HepG2 (cell line): ENCODE results near the gene HCFC1R1. TPM values are rescaled to one million over a fixed set of nuclear protein-coding genes. Genes with fewer than 3 reads are reported as not detected.

Experiments
- ARNT ChIP-seq: fragments of 450-650 bp; IDR thresholded peaks from 2 replicates; pipeline ENCODE4 v1.6.1; 2017
- EHMT2 ChIP-seq: fragments of 200-600 bp; sonication (generic); IDR thresholded peaks from 2 replicates; pipeline ENCODE4 v1.7.0; 2017; ENCODE audit warnings: antibody characterized with exemption, low read depth, low read length, borderline replicate concordance
- ETV5 ChIP-seq: IDR thresholded peaks from 2 replicates; pipeline ENCODE4 v1.6.1; 2018; ENCODE audit warnings: missing biosample characterization, missing genetic modification reagents, inconsistent platforms, borderline replicate concordance
- FOXO1 ChIP-seq: sonication (generic); formaldehyde crosslinking; IDR thresholded peaks from 2 replicates; pipeline ENCODE4 v1.4.0; 2020; ENCODE audit warnings: missing genetic modification reagents
- HDAC2 ChIP-seq: sonication (generic); formaldehyde crosslinking; IDR thresholded peaks from 2 replicates; pipeline ENCODE4 v1.4.0; 2020; ENCODE audit warnings: missing genetic modification reagents
- MTF2 ChIP-seq: sonication (generic); formaldehyde crosslinking; IDR thresholded peaks from 2 replicates; pipeline ENCODE4 v1.5.0; 2020; ENCODE audit warnings: missing genetic modification reagents, borderline replicate concordance
- ZFP36L2 ChIP-seq: sonication (generic); formaldehyde crosslinking; IDR thresholded peaks from 2 replicates; pipeline ENCODE4 v1.4.0; 2020; ENCODE audit warnings: missing genetic modification reagents
- ZMYM2 ChIP-seq: sonication (generic); formaldehyde crosslinking; IDR thresholded peaks from 2 replicates; pipeline ENCODE4 v1.8.0; 2022; ENCODE audit warnings: mild to moderate bottlenecking, missing genetic modification reagents
- ZNF607 ChIP-seq: sonication (generic); formaldehyde crosslinking; IDR thresholded peaks from 2 replicates; pipeline ENCODE4 v1.5.1; 2020; ENCODE audit warnings: missing genetic modification reagents, mild to moderate bottlenecking, borderline replicate concordance
- polyA plus RNA-seq, 8 experiments: library from polyadenylated mRNA; depleted of rRNA in 3 of 8; stranded (reverse) in 7 of 8; unstranded in 1 of 8; fragments of >200 nt; fragmentation: Illumina TruSeq in 4 of 8; extraction: Trizol in 4 of 8; gene quantifications; 2 replicates each; pipeline versions ENCODE4 v1.2.1 to v1.2.3, GENCODE V29; 2011 to 2016; ENCODE audit warnings: low read depth in 4 of 8, missing spikeins in 1 of 8, mixed read lengths in 1 of 8; ENCODE audit not compliant: insufficient read depth in 1 of 8
- total RNA-seq, 5 experiments: library from RNA; depleted of rRNA; stranded (reverse); fragments of >200 nt; fragmentation: Illumina TruSeq; extraction: Trizol; gene quantifications; 2 replicates each; pipeline ENCODE4 v1.2.3, GENCODE V29; 2016; ENCODE audit warnings: low read depth in 1 of 5
- TF ChIP-seq, protein P1 (sequence below): sonication (generic); formaldehyde crosslinking; IDR thresholded peaks from 2 replicates; pipeline ENCODE4 v1.5.0; 2020; ENCODE audit warnings: missing genetic modification reagents
- TF ChIP-seq, protein P2 (sequence below): sonication (generic); formaldehyde crosslinking; IDR thresholded peaks from 2 replicates; pipeline ENCODE4 v1.4.0; 2020; ENCODE audit warnings: mild to moderate bottlenecking, missing genetic modification reagents, borderline replicate concordance
- TF ChIP-seq, protein P3 (sequence below): sonication (generic); formaldehyde crosslinking; IDR thresholded peaks from 2 replicates; pipeline ENCODE4 v1.4.0; 2020; ENCODE audit warnings: missing genetic modification reagents
- TF ChIP-seq, protein P4 (sequence below): sonication (generic); formaldehyde crosslinking; IDR thresholded peaks from 2 replicates; pipeline ENCODE4 v1.5.0; 2020; ENCODE audit warnings: mild to moderate bottlenecking, missing genetic modification reagents, borderline replicate concordance
- TF ChIP-seq, protein P5 (sequence below): sonication (generic); formaldehyde crosslinking; IDR thresholded peaks from 2 replicates; pipeline ENCODE4 v1.8.0; 2022; ENCODE audit warnings: missing genetic modification reagents, mild to moderate bottlenecking, borderline replicate concordance

Gene HCFC1R1
- total and polyA plus RNA-seq, 2 of the 13 experiments (the other 11 are each of a cell fraction or from before 2014, with no cell fraction given) = 13.8 to 16.1 TPM

DNA sequence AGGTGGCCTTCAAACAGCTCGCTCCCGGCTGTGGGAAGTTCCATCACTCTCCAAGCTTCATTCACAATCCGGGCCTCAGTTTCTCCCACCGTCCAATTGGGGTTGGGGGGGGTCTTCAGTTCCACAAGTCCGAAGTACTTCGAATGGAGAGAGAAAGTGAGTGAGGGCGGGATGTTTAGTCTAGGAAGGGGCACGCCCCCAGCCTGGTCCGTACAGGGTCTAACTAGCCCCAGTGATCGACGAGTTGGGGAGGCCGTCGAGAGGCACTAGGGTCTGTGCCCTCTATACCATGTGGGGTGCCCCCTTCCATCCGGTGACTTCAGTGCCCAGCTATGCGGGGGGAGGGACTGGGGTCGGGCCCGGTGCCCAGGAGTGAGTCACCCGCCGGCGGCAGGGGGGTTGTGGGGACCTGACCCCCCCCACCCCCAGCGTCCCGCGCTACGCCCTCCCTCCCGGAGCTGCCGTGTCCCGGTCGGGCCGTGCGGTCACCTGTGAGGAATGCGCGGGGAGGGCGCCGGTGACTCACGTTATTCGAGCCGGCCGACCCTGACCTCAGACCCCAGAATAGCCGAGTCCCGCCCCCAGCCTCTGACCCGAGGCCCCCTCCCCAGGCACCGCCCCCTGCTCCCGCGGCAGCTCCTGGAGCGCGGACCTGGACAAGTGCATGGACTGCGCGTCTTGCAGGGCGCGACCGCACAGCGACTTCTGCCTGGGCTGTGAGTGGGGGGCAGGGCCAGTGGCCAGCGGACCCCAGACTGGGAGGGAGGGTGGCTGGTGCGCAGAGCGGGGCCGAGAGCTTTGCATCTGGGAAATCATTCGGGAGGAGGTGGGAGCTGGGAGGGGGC lies 2.9 kb downstream of the HCFC1R1 start (continued):
- TF ChIP-seq, protein P1, sequence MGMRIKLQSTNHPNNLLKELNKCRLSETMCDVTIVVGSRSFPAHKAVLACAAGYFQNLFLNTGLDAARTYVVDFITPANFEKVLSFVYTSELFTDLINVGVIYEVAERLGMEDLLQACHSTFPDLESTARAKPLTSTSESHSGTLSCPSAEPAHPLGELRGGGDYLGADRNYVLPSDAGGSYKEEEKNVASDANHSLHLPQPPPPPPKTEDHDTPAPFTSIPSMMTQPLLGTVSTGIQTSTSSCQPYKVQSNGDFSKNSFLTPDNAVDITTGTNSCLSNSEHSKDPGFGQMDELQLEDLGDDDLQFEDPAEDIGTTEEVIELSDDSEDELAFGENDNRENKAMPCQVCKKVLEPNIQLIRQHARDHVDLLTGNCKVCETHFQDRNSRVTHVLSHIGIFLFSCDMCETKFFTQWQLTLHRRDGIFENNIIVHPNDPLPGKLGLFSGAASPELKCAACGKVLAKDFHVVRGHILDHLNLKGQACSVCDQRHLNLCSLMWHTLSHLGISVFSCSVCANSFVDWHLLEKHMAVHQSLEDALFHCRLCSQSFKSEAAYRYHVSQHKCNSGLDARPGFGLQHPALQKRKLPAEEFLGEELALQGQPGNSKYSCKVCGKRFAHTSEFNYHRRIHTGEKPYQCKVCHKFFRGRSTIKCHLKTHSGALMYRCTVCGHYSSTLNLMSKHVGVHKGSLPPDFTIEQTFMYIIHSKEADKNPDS (CRISPR knock-in tag) = no peak
- TF ChIP-seq, protein P2, sequence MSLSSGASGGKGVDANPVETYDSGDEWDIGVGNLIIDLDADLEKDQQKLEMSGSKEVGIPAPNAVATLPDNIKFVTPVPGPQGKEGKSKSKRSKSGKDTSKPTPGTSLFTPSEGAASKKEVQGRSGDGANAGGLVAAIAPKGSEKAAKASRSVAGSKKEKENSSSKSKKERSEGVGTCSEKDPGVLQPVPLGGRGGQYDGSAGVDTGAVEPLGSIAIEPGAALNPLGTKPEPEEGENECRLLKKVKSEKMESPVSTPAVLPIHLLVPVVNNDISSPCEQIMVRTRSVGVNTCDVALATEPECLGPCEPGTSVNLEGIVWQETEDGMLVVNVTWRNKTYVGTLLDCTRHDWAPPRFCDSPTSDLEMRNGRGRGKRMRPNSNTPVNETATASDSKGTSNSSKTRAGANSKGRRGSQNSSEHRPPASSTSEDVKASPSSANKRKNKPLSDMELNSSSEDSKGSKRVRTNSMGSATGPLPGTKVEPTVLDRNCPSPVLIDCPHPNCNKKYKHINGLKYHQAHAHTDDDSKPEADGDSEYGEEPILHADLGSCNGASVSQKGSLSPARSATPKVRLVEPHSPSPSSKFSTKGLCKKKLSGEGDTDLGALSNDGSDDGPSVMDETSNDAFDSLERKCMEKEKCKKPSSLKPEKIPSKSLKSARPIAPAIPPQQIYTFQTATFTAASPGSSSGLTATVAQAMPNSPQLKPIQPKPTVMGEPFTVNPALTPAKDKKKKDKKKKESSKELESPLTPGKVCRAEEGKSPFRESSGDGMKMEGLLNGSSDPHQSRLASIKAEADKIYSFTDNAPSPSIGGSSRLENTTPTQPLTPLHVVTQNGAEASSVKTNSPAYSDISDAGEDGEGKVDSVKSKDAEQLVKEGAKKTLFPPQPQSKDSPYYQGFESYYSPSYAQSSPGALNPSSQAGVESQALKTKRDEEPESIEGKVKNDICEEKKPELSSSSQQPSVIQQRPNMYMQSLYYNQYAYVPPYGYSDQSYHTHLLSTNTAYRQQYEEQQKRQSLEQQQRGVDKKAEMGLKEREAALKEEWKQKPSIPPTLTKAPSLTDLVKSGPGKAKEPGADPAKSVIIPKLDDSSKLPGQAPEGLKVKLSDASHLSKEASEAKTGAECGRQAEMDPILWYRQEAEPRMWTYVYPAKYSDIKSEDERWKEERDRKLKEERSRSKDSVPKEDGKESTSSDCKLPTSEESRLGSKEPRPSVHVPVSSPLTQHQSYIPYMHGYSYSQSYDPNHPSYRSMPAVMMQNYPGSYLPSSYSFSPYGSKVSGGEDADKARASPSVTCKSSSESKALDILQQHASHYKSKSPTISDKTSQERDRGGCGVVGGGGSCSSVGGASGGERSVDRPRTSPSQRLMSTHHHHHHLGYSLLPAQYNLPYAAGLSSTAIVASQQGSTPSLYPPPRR (CRISPR knock-in tag) = no peak; the same call in none of the 2 replicates
- TF ChIP-seq ZFP36L2 (no peak), FOXO1 (CRISPR knock-in tag) (peak; percentile 19; the same call in 1 of the 2 replicates), HDAC2 (CRISPR knock-in tag) (peak; percentile 67), ZNF607 (CRISPR knock-in tag) (no peak), ARNT (no peak), MTF2 (CRISPR knock-in tag) (no peak; the same call in 1 of the 2 replicates), ETV5 (CRISPR knock-in tag) (peak; percentile 97), ZMYM2 (CRISPR knock-in tag) (no peak), EHMT2 (no peak)
- TF ChIP-seq, protein P3, sequence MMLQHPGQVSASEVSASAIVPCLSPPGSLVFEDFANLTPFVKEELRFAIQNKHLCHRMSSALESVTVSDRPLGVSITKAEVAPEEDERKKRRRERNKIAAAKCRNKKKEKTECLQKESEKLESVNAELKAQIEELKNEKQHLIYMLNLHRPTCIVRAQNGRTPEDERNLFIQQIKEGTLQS (CRISPR knock-in tag) = peak; percentile 100
- TF ChIP-seq, protein P4, sequence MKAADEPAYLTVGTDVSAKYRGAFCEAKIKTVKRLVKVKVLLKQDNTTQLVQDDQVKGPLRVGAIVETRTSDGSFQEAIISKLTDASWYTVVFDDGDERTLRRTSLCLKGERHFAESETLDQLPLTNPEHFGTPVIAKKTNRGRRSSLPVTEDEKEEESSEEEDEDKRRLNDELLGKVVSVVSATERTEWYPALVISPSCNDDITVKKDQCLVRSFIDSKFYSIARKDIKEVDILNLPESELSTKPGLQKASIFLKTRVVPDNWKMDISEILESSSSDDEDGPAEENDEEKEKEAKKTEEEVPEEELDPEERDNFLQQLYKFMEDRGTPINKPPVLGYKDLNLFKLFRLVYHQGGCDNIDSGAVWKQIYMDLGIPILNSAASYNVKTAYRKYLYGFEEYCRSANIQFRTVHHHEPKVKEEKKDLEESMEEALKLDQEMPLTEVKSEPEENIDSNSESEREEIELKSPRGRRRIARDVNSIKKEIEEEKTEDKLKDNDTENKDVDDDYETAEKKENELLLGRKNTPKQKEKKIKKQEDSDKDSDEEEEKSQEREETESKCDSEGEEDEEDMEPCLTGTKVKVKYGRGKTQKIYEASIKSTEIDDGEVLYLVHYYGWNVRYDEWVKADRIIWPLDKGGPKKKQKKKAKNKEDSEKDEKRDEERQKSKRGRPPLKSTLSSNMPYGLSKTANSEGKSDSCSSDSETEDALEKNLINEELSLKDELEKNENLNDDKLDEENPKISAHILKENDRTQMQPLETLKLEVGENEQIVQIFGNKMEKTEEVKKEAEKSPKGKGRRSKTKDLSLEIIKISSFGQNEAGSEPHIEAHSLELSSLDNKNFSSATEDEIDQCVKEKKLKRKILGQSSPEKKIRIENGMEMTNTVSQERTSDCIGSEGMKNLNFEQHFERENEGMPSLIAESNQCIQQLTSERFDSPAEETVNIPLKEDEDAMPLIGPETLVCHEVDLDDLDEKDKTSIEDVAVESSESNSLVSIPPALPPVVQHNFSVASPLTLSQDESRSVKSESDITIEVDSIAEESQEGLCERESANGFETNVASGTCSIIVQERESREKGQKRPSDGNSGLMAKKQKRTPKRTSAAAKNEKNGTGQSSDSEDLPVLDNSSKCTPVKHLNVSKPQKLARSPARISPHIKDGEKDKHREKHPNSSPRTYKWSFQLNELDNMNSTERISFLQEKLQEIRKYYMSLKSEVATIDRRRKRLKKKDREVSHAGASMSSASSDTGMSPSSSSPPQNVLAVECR (CRISPR knock-in tag) = peak; percentile 63
- TF ChIP-seq, protein P5, sequence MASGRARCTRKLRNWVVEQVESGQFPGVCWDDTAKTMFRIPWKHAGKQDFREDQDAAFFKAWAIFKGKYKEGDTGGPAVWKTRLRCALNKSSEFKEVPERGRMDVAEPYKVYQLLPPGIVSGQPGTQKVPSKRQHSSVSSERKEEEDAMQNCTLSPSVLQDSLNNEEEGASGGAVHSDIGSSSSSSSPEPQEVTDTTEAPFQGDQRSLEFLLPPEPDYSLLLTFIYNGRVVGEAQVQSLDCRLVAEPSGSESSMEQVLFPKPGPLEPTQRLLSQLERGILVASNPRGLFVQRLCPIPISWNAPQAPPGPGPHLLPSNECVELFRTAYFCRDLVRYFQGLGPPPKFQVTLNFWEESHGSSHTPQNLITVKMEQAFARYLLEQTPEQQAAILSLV (CRISPR knock-in tag) = no peak
